ENCODE measurements around the gene DDB1.
"Not testable (repeated sequence)": the region's sequence is repeated elsewhere in the genome, so short reads cannot be mapped to it uniquely, and the experiment has no call there.

The DDB1 gene

DNA sequence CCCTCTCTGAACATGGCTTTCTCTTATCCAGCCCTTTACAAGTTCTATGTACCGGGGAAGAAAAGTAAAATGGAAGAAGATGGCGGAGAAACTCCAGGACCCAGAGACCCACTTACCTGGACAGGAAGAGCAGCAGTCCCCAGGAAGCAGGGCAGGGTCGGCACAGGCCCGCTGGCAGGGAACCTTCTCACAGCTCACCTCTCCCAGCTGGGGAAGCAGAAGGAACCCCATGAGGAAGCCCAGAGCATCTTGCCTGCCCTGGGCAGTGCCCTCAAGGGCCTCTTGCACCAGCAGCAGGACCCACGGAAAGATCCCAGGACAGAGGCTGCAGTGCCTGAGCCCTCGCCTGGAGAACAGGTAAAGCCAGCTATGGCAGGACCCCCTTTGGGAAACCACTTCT is 68.5 kb downstream of the DDB1 start:
- no peak for DNase-seq (ENCODE audit: extremely low read depth, low read depth)
- TF ChIP-seq, protein P1, sequence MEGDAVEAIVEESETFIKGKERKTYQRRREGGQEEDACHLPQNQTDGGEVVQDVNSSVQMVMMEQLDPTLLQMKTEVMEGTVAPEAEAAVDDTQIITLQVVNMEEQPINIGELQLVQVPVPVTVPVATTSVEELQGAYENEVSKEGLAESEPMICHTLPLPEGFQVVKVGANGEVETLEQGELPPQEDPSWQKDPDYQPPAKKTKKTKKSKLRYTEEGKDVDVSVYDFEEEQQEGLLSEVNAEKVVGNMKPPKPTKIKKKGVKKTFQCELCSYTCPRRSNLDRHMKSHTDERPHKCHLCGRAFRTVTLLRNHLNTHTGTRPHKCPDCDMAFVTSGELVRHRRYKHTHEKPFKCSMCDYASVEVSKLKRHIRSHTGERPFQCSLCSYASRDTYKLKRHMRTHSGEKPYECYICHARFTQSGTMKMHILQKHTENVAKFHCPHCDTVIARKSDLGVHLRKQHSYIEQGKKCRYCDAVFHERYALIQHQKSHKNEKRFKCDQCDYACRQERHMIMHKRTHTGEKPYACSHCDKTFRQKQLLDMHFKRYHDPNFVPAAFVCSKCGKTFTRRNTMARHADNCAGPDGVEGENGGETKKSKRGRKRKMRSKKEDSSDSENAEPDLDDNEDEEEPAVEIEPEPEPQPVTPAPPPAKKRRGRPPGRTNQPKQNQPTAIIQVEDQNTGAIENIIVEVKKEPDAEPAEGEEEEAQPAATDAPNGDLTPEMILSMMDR (IDR thresholded peaks at IDR 0.05; ENCODE audit: low read depth, low read length, missing control alignments), result no peak
- no peak overlapping the region for H3K4me3 ChIP-seq (replicated peaks; ENCODE audit: low read depth, low read length)

DNA sequence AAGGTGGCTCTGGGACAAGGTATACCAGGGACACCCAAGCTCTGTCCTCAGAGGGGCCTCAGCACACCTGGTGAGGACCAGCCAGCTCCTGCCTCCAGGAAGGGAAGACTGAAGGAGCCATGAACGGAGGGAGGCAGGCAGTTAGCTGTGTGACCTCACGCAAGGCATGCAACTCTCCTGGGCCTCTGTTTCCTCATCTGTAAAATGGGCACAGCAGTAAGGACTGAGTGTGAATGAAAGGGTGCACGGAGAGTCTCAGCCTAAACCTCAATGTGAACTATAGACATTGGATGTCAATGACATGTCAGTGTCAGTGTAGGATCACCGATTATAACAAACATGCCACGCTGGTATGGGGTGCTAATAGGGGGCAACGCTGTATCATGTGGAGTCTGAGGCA is 73.5 kb downstream of the DDB1 start:
- no peak for DNase-seq (ENCODE audit: extremely low read depth, low read depth)
- no peak overlapping the region for H3K4me3 ChIP-seq (replicated peaks; ENCODE audit: low read depth, low read length)
- TF ChIP-seq, protein P1 (IDR thresholded peaks at IDR 0.05; ENCODE audit: low read depth, low read length, missing control alignments), result no peak

DNA sequence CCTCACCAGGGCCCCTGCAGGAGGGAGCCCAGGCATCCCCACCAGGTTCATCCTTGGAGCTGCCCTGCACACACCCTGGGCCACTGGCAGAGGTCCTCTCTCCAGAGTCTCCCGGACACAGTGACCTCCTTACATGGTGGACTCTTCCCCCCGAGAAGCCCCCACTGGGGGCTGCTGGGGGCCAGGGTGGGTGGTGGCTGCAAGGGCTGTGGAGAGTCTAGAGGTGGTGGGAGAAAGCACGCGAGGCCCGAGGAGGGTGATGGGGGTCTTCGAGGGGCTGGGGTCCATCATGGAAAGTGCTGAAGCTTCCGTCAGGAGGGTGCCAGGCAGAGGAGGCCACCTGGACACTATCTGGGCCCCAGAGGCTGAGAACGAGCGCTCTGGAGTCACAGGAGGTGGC is 74.4 kb downstream of the DDB1 start:
- DNase-seq (ENCODE audit: extremely low read depth, low read depth), result no peak
- TF ChIP-seq, protein P1 (IDR thresholded peaks at IDR 0.05; ENCODE audit: low read depth, low read length, missing control alignments), result no peak
- no peak overlapping the region for H3K4me3 ChIP-seq (replicated peaks; ENCODE audit: low read depth, low read length)

DNA sequence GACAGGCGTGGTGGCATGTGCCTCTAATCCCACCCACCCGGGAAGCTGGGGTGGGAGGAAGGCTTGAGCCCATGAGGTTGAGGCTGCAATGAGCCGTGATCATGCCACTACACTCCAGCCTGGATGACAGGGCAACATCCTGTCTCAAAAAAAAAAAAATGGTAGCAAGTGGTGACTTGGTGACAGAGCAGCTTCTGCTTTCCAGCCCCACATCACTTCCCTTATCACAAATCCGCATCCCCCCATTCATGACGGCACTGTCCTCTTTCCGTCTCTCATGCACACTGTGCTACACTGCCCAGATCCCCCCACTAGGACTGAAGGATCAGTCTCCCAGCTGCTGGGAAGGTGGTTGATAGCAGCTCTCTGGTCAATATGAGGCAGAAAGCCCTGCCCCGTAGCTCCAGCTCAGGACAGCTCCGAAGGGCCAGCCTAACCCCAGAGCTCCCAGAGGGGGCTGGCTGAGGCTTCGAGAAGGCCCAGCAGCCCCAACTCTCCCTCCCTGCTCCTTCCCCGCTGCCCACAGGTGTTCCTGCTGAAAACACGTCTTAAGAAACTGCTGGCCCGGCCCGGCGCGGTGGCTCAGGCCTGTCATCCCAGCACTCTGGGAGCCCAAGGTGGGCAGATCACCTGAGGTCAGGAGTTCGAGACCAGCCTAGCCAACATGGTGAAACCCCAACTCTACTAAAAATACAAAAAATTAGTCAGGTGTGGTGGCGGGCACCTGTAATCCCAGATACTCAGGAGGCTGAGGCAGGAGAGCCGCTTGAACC is 76.0 kb downstream of the DDB1 start:
- DNase-seq (ENCODE audit: extremely low read depth, low read depth), result no peak
- TF ChIP-seq, protein P1 (IDR thresholded peaks at IDR 0.05; ENCODE audit: low read depth, low read length, missing control alignments), result no peak
- H3K4me3 ChIP-seq (replicated peaks; ENCODE audit: low read depth, low read length), result no peak overlapping the region

GRCh38 chr11:61254403-61255025 is 78.4 kb downstream of the DDB1 start:
- peak; percentile 39 for DNase-seq (ENCODE audit: extremely low read depth, low read depth)
- TF ChIP-seq, protein P1 (IDR thresholded peaks at IDR 0.05; ENCODE audit: low read depth, low read length, missing control alignments), result peak; percentile 81
- no peak overlapping the region for H3K4me3 ChIP-seq (replicated peaks; ENCODE audit: low read depth, low read length)

GRCh38 chr11:61252332-61252731 is 80.6 kb downstream of the DDB1 start:
- DNase-seq (ENCODE audit: extremely low read depth, low read depth); H3K4me3 ChIP-seq (replicated peaks; ENCODE audit: low read depth, low read length): not testable (repeated sequence)

- DNase-seq (ENCODE audit: extremely low read depth, low read depth); H3K4me3 ChIP-seq (replicated peaks; ENCODE audit: low read depth, low read length): not testable (repeated sequence)
Measured at GRCh38 chr11:61250796-61251765, 81.8 kb downstream of the DDB1 start.

Measured in HFF-Myc (cell line).